Mononuclear cell (primary cell): Measurements from ENCODE around the gene RAB7A. TPM values are rescaled to one million over a fixed set of nuclear protein-coding genes. Genes with fewer than 3 reads are reported as not detected.

ENCODE experiments used
- H3K27me3 ChIP-seq: 2 replicates; pipeline ENCODE4 v1.6.0; 2011; ENCODE audit warnings: low read length, control low read depth; ENCODE audit not compliant: insufficient read depth
- H3K4me1 ChIP-seq: 2 replicates; pipeline ENCODE4 v1.5.1; 2011; ENCODE audit warnings: mild to moderate bottlenecking, low read length, control low read depth; ENCODE audit not compliant: insufficient read depth
- H3K4me3 ChIP-seq: 2 replicates; pipeline ENCODE4 v1.5.1; 2011; ENCODE audit warnings: mild to moderate bottlenecking, low read length, moderate library complexity
- H3K9me3 ChIP-seq: 2 replicates; pipeline ENCODE4 v1.5.1; 2011; ENCODE audit warnings: low read depth, mild to moderate bottlenecking, control low read depth, low read length
- total RNA-seq: library from RNA; depleted of rRNA; stranded (reverse); fragments of >200 nt; gene quantifications from one replicate; pipeline ENCODE4 v1.2.3, GENCODE V29; 2012

RAB7A gene
- 62.0 TPM for total RNA-seq

- H3K4me1 ChIP-seq, result peaks cover 51% of the 10 kb centered on the region
- H3K27me3 ChIP-seq, result no peaks in the 10 kb centered on the region
- no peaks in the 10 kb centered on the region for H3K9me3 ChIP-seq
- peak within 1 kb of the TSS; percentile 97 for H3K4me3 ChIP-seq
Observed at GRCh38 chr3:128726023-128727016, at the start of gene RAB7A. TSS of gene RAB7A (plus strand) at chr3:128726183. CDS start at chr3:128795368, 69,185 bp downstream.

- no peaks in the 10 kb centered on the region for H3K9me3 ChIP-seq
- H3K4me3 ChIP-seq, result no peak overlapping the region
Observed at GRCh38 chr3:128679338-128679737, 46.6 kb upstream of the RAB7A start.

GRCh38 chr3:128680603-128681368, 45.2 kb upstream of the RAB7A start:
- H3K9me3 ChIP-seq, result no peaks in the 10 kb centered on the region
- H3K4me1 ChIP-seq, result peaks cover 40% of the 10 kb centered on the region
- no peaks in the 10 kb centered on the region for H3K27me3 ChIP-seq
- peak overlapping the region; percentile 82 for H3K4me3 ChIP-seq

More at GRCh38 chr3:128679338-128679737, 46.6 kb upstream of the RAB7A start:
- H3K27me3 ChIP-seq, result no peaks in the 10 kb centered on the region
- peaks cover 43% of the 10 kb centered on the region for H3K4me1 ChIP-seq

GRCh38 chr3:128681369-128681829, 44.6 kb upstream of the RAB7A start:
- Histone ChIP-seq H3K4me1 (peaks cover 40% of the 10 kb centered on the region), H3K4me3 (peak overlapping the region; percentile 82), H3K27me3 (no peaks in the 10 kb centered on the region), H3K9me3 (no peaks in the 10 kb centered on the region)

GRCh38 chr3:128683957-128684356, 42.0 kb upstream of the RAB7A start:
- Histone ChIP-seq H3K27me3 (no peaks in the 10 kb centered on the region), H3K4me3 (no peak overlapping the region), H3K9me3 (no peaks in the 10 kb centered on the region), H3K4me1 (peaks cover 40% of the 10 kb centered on the region)

- Histone ChIP-seq H3K4me3 (no peak overlapping the region), H3K4me1 (peaks cover 31% of the 10 kb centered on the region), H3K9me3 (no peaks in the 10 kb centered on the region), H3K27me3 (no peaks in the 10 kb centered on the region)
Observed at GRCh38 chr3:128684986-128685726, 40.8 kb upstream of the RAB7A start.

GRCh38 chr3:128686465-128686864, 39.5 kb upstream of the RAB7A start:
- Histone ChIP-seq H3K27me3 (no peaks in the 10 kb centered on the region), H3K4me3 (no peak overlapping the region), H3K4me1 (peaks cover 24% of the 10 kb centered on the region), H3K9me3 (no peaks in the 10 kb centered on the region)

- Histone ChIP-seq H3K4me1 (peaks cover 14% of the 10 kb centered on the region), H3K27me3 (no peaks in the 10 kb centered on the region), H3K4me3 (no peak overlapping the region), H3K9me3 (no peaks in the 10 kb centered on the region)
Observed at GRCh38 chr3:128689060-128689459, 36.9 kb upstream of the RAB7A start.

GRCh38 chr3:128693696-128694095, 32.3 kb upstream of the RAB7A start:
- Histone ChIP-seq H3K27me3 (no peaks in the 10 kb centered on the region), H3K4me3 (no peak overlapping the region), H3K9me3 (no peaks in the 10 kb centered on the region), H3K4me1 (peaks cover 19% of the 10 kb centered on the region)

GRCh38 chr3:128697341-128697740, 28.6 kb upstream of the RAB7A start:
- no peaks in the 10 kb centered on the region for H3K27me3 ChIP-seq
- H3K4me1 ChIP-seq, result peaks cover 38% of the 10 kb centered on the region
- no peak overlapping the region for H3K4me3 ChIP-seq
- no peaks in the 10 kb centered on the region for H3K9me3 ChIP-seq

GRCh38 chr3:128698211-128699047, 27.6 kb upstream of the RAB7A start:
- peak overlapping the region; percentile 41 for H3K4me3 ChIP-seq
- peaks cover 43% of the 10 kb centered on the region for H3K4me1 ChIP-seq
- H3K27me3 ChIP-seq, result no peaks in the 10 kb centered on the region
- H3K9me3 ChIP-seq, result no peaks in the 10 kb centered on the region

GRCh38 chr3:128701342-128702212, 24.4 kb upstream of the RAB7A start:
- H3K4me3 ChIP-seq, result no peak overlapping the region
- no peaks in the 10 kb centered on the region for H3K9me3 ChIP-seq
- H3K27me3 ChIP-seq, result no peaks in the 10 kb centered on the region
- H3K4me1 ChIP-seq, result peaks cover 60% of the 10 kb centered on the region

- H3K4me1 ChIP-seq, result peaks cover 51% of the 10 kb centered on the region
- no peaks in the 10 kb centered on the region for H3K27me3 ChIP-seq
- H3K4me3 ChIP-seq, result no peak overlapping the region
- no peaks in the 10 kb centered on the region for H3K9me3 ChIP-seq
Observed at GRCh38 chr3:128702391-128702790, 23.6 kb upstream of the RAB7A start.
